Measurements from ENCODE around the gene SLC25A24. TPM values are rescaled to one million over a fixed set of nuclear protein-coding genes. Genes with fewer than 3 reads are reported as not detected.

SLC25A24 gene
- polyA plus RNA-seq, 1 experiment: 50.5 TPM

- H3K27me3 ChIP-seq (ENCODE audit: control insufficient read depth, insufficient read depth, low read length): no peaks in the 10 kb centered on the region
- H3K4me3 ChIP-seq (ENCODE audit: low read depth, low read length): no peak overlapping the region
- no peak for TF ChIP-seq CTCF (IDR thresholded peaks at IDR 0.05; ENCODE audit: low read depth, low read length)
- no peak overlapping the region for H3K27ac ChIP-seq (ENCODE audit: low read depth, low read length)
- ChIA-PET CTCF (no interaction called here), POLR2A (no interaction called here)
- H3K9me3 ChIP-seq (ENCODE audit: control insufficient read depth, insufficient read depth, low read length): no peaks in the 10 kb centered on the region
- DNase-seq (ENCODE audit: low read depth, low spot score): no peak
Observed at GRCh38 chr1:108100148-108100547, 100.0 kb downstream of the SLC25A24 start.

- CTCF ChIA-PET: no interaction called here
- Histone ChIP-seq H3K4me3 (ENCODE audit: low read depth, low read length) (no peak overlapping the region), H3K9me3 (ENCODE audit: control insufficient read depth, insufficient read depth, low read length) (no peaks in the 10 kb centered on the region), H3K27ac (ENCODE audit: low read depth, low read length) (no peak overlapping the region), H3K27me3 (ENCODE audit: control insufficient read depth, insufficient read depth, low read length) (no peaks in the 10 kb centered on the region)
- no peak for DNase-seq (ENCODE audit: low read depth, low spot score)
- TF ChIP-seq CTCF (IDR thresholded peaks at IDR 0.05; ENCODE audit: low read depth, low read length): no peak
- POLR2A ChIA-PET: no interaction called here
Observed at GRCh38 chr1:108097018-108097417, 103.1 kb downstream of the SLC25A24 start.

- no peak overlapping the region for H3K27ac ChIP-seq (ENCODE audit: low read depth, low read length)
- TF ChIP-seq CTCF (IDR thresholded peaks at IDR 0.05; ENCODE audit: low read depth, low read length): no peak
- no peaks in the 10 kb centered on the region for H3K9me3 ChIP-seq (ENCODE audit: control insufficient read depth, insufficient read depth, low read length)
- ChIA-PET CTCF (no interaction called here), POLR2A (no interaction called here)
- no peak overlapping the region for H3K4me3 ChIP-seq (ENCODE audit: low read depth, low read length)
- DNase-seq (ENCODE audit: low read depth, low spot score): no peak
- H3K27me3 ChIP-seq (ENCODE audit: control insufficient read depth, insufficient read depth, low read length): no peaks in the 10 kb centered on the region
Observed at GRCh38 chr1:108096089-108096488, 104.1 kb downstream of the SLC25A24 start.

- Histone ChIP-seq H3K4me3 (ENCODE audit: low read depth, low read length) (no peak overlapping the region), H3K9me3 (ENCODE audit: control insufficient read depth, insufficient read depth, low read length) (no peaks in the 10 kb centered on the region), H3K27ac (ENCODE audit: low read depth, low read length) (no peak overlapping the region), H3K27me3 (ENCODE audit: control insufficient read depth, insufficient read depth, low read length) (no peaks in the 10 kb centered on the region)
- CTCF ChIA-PET: no interaction called here
- DNase-seq (ENCODE audit: low read depth, low spot score): no peak
- POLR2A ChIA-PET: interaction anchor here (0.6 kb wide), 1 partner anchor 67 kb away, joined by 6 read pairs; no protein-coding TSS in a partner anchor
- TF ChIP-seq CTCF (IDR thresholded peaks at IDR 0.05; ENCODE audit: low read depth, low read length): no peak
Observed at GRCh38 chr1:108089477-108089876, 110.7 kb downstream of the SLC25A24 start.

GRCh38 chr1:108085628-108086027 lies 114.5 kb downstream of the SLC25A24 start:
- Histone ChIP-seq H3K4me3 (ENCODE audit: low read depth, low read length) (no peak overlapping the region), H3K27me3 (ENCODE audit: control insufficient read depth, insufficient read depth, low read length) (no peaks in the 10 kb centered on the region), H3K9me3 (ENCODE audit: control insufficient read depth, insufficient read depth, low read length) (no peaks in the 10 kb centered on the region), H3K27ac (ENCODE audit: low read depth, low read length) (no peak overlapping the region)
- CTCF ChIA-PET: no interaction called here
- POLR2A ChIA-PET: no interaction called here
- TF ChIP-seq CTCF (IDR thresholded peaks at IDR 0.05; ENCODE audit: low read depth, low read length): no peak
- no peak for DNase-seq (ENCODE audit: low read depth, low spot score)

Data from AG04450 (cell line).